Osteoblast (primary cell): ENCODE results near the gene UBE2U. TPM values are rescaled to one million over a fixed set of nuclear protein-coding genes. Genes with fewer than 3 reads are reported as not detected.

Experiments used
- DNase-seq: peaks from one replicate; pipeline ENCODE4 v3.0.0; 2011; ENCODE audit warnings: low spot score, mixed read lengths; ENCODE audit not compliant: insufficient read length; ENCODE audit errors: missing footprints
- H2AFZ ChIP-seq: 2 replicates; pipeline ENCODE4 v1.6.0; 2011; ENCODE audit warnings: mild to moderate bottlenecking, low read length
- H3K27ac ChIP-seq: 2 replicates; pipeline ENCODE4 v1.5.1; 2011; ENCODE audit warnings: mild to moderate bottlenecking, low read depth, low read length, moderate library complexity
- H3K27me3 ChIP-seq: 2 replicates; pipeline ENCODE4 v1.6.0; 2012; ENCODE audit warnings: mild to moderate bottlenecking, control low read depth, inconsistent platforms, low read length, moderate library complexity; ENCODE audit not compliant: insufficient read depth
- H3K36me3 ChIP-seq: 2 replicates; pipeline ENCODE4 v1.5.1; 2011; ENCODE audit warnings: mild to moderate bottlenecking, low read length, control low read depth, moderate library complexity; ENCODE audit not compliant: insufficient read depth
- H3K4me1 ChIP-seq: 2 replicates; pipeline ENCODE4 v1.5.1; 2011; ENCODE audit warnings: mild to moderate bottlenecking, low read length, control low read depth, moderate library complexity; ENCODE audit not compliant: insufficient read depth
- H3K4me2 ChIP-seq: 2 replicates; pipeline ENCODE4 v1.6.0; 2011; ENCODE audit warnings: mild to moderate bottlenecking, low read length; ENCODE audit not compliant: insufficient read depth
- H3K4me3 ChIP-seq: fragments of 200-600 bp; sonication (generic); 3 replicates; pipeline ENCODE4 v1.5.1; 2012; ENCODE audit warnings: mild to moderate bottlenecking, low read length, inconsistent platforms; ENCODE audit not compliant: insufficient read depth
- H3K79me2 ChIP-seq: 2 replicates; pipeline ENCODE4 v1.6.0; 2012; ENCODE audit warnings: mild to moderate bottlenecking, low read length, control low read depth, inconsistent platforms; ENCODE audit not compliant: insufficient read depth
- H3K9me3 ChIP-seq: 2 replicates; pipeline ENCODE4 v1.5.1; 2011; ENCODE audit warnings: low read depth, low read length, control low read depth
- H4K20me1 ChIP-seq: 2 replicates; pipeline ENCODE4 v1.6.0; 2012; ENCODE audit warnings: mild to moderate bottlenecking, low read length, control low read depth; ENCODE audit not compliant: insufficient read depth
- total RNA-seq: library from RNA; depleted of rRNA; stranded (reverse); fragments of >200 nt; gene quantifications from 2 replicates; pipeline ENCODE4 v1.2.3, GENCODE V29; 2012
- TF ChIP-seq, protein P1 (sequence below): IDR thresholded peaks from 2 replicates; pipeline ENCODE4 v1.5.1; 2011; ENCODE audit warnings: mild to moderate bottlenecking, low read depth, low read length, moderate library complexity; ENCODE audit errors: extremely low read depth

UBE2U gene
- total RNA-seq, 1 donor, result not detected

DNA sequence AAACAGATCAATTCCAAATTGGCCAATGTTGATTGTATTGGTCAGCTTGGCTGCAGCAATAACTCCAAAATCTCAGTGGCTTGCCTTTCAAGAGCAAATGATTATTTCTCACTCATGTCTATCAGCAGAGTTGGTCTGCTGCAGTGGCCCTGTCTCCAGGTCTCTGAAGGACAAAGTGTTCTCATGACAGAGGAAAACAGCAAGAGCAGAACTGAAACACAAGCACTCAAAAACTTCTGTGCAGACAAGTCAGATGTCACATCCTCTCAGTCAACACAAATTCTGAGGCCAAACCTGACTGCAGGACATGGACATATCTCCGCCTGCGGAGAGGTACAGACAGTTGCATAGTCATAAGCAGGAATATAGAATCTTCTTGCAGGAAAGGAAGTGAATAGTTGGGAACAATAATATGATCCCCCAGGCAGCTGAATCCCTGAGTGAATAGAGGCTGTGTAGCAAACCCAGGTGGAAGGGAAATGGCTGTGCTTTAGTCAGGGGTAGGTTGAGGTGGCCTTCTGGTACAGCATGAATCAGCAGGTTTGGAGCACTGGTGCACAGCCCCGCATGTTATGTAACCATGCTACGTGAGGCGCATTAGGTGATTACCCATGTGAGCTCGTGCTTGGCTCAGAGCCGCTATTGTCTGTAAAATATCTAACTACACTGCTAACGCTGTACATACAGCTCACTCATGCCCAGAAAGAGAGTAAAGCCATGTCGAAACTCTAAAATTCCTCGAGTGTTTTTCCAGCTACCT lies 17.1 kb upstream of the UBE2U start:
- DNase-seq, result no peak
- TF ChIP-seq, protein P1, sequence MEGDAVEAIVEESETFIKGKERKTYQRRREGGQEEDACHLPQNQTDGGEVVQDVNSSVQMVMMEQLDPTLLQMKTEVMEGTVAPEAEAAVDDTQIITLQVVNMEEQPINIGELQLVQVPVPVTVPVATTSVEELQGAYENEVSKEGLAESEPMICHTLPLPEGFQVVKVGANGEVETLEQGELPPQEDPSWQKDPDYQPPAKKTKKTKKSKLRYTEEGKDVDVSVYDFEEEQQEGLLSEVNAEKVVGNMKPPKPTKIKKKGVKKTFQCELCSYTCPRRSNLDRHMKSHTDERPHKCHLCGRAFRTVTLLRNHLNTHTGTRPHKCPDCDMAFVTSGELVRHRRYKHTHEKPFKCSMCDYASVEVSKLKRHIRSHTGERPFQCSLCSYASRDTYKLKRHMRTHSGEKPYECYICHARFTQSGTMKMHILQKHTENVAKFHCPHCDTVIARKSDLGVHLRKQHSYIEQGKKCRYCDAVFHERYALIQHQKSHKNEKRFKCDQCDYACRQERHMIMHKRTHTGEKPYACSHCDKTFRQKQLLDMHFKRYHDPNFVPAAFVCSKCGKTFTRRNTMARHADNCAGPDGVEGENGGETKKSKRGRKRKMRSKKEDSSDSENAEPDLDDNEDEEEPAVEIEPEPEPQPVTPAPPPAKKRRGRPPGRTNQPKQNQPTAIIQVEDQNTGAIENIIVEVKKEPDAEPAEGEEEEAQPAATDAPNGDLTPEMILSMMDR, result no peak
- no peak overlapping the region for H3K4me2 ChIP-seq

DNA sequence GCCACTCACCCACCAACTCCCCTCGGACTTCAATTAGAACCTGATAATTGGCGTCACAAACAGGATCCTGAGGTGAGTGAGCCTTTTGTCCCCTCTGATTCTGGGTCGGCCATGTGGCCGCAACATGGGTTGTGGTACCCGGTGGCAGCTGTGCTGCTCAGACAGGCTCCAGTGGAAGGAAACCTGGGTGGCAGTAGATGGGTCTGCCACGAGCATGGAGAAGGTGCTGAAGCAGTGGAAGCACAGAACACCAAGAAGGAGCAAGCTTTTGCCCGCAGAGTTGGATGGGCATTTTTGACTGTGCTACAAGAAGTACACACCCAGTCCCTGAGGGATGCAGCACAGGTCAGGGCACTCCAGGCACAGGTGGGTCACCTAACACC lies 16.5 kb upstream of the UBE2U start:
- Histone ChIP-seq H3K4me2 (no peak overlapping the region), H3K36me3 (no peaks in the 10 kb centered on the region), H3K27ac (no peak overlapping the region), H4K20me1 (no peaks in the 10 kb centered on the region), H2AFZ (no peak overlapping the region), H3K27me3 (no peaks in the 10 kb centered on the region), H3K4me3 (no peak overlapping the region), H3K4me1 (peaks cover 10% of the 10 kb centered on the region), H3K9me3 (no peaks in the 10 kb centered on the region), H3K79me2 (no peaks in the 10 kb centered on the region)
- TF ChIP-seq, protein P1, result no peak
- no peak for DNase-seq

More for the DNA sequence above, 17.1 kb upstream of the UBE2U start:
- Histone ChIP-seq H4K20me1 (no peaks in the 10 kb centered on the region), H3K79me2 (no peaks in the 10 kb centered on the region), H3K36me3 (no peaks in the 10 kb centered on the region), H3K27me3 (no peaks in the 10 kb centered on the region), H3K27ac (no peak overlapping the region), H2AFZ (no peak overlapping the region), H3K4me3 (no peak overlapping the region), H3K4me1 (peaks cover 10% of the 10 kb centered on the region), H3K9me3 (no peaks in the 10 kb centered on the region)

DNA sequence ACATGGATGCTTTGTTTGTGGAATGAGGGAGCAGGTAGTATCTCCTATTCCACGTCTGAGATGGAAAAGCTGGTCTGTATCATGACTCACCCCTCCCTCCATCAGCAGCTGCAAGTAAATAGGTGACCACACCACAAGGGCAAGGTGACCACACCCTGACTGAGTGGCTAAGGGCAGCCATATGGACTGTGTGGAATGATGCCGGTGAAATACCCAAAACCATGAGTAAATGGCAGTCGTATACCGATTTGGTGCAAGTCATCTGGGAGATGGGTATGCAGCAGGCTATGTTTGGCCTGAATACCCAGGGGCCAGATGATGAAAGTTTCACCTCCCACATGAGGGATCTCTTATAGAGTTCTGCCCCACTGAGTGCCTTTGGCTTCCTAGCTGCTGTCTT lies 15.8 kb upstream of the UBE2U start:
- DNase-seq, result no peak
- no peaks in the 10 kb centered on the region for H3K36me3 ChIP-seq
- no peaks in the 10 kb centered on the region for H3K27me3 ChIP-seq
- H3K4me1 ChIP-seq, result peaks cover 10% of the 10 kb centered on the region
- no peak overlapping the region for H3K27ac ChIP-seq
- H4K20me1 ChIP-seq, result no peaks in the 10 kb centered on the region
- no peaks in the 10 kb centered on the region for H3K9me3 ChIP-seq
- H2AFZ ChIP-seq, result no peak overlapping the region
- no peaks in the 10 kb centered on the region for H3K79me2 ChIP-seq
- TF ChIP-seq, protein P1, result no peak
- H3K4me2 ChIP-seq, result no peak overlapping the region
- H3K4me3 ChIP-seq, result no peak overlapping the region

DNA sequence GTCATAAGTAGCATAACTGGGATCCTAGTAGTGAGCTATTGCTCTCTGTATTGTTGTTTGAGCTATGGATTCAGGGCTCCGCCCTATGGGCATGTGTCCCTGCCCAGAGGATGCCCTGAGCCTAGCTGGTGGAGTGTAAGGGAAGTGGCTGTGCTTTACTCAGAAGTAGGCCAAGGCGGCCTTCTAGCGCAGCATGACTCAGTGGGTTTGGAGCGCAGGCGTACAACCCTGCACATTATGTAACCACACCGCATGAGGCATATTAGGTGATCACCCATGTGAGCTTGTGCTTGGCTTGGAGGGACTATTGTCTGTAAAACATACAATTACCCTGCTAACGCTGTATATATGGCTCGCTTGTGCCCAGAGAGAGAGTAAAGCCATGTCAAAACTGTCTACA lies 11.1 kb upstream of the UBE2U start:
- DNase-seq, result no peak
- Histone ChIP-seq H3K4me3 (no peak overlapping the region), H3K27ac (no peak overlapping the region), H3K4me1 (peaks cover 11% of the 10 kb centered on the region), H3K9me3 (no peaks in the 10 kb centered on the region), H2AFZ (no peak overlapping the region), H3K36me3 (no peaks in the 10 kb centered on the region), H3K79me2 (no peaks in the 10 kb centered on the region), H3K27me3 (no peaks in the 10 kb centered on the region), H3K4me2 (no peak overlapping the region), H4K20me1 (no peaks in the 10 kb centered on the region)
- TF ChIP-seq, protein P1, result no peak
